ENCODE data around the gene ITPK1.

ITPK1 gene

DNA sequence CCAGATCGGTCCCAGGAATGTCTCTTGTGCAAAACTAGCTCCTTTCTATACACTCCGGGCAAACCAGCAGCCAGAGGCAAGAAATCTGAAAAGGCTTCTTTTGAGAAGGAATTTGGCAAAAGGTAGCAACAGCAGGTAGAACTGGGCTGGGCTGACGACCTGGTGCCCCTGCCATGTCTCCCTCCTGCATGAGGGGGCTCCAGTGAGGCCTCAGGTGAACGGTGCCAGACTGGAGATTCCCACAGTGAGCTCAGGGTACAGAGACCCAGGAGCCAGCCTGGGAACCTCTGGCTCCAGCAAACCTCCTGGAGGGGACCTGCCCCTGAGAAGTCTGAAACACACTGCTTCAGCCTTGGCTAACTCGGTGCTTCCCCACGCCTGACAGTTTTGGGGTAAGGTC is 10.8 kb downstream of the ITPK1 start:
- Histone ChIP-seq H3K9me3 (ENCODE audit: control insufficient read depth, insufficient read depth, low read depth, low read length) (no peaks in the 10 kb centered on the region), H3K4me1 (ENCODE audit: control insufficient read depth, insufficient read depth, low read length) (peaks cover 3% of the 10 kb centered on the region; the same call in 1 of the 2 replicates), H3K27ac (ENCODE audit: extremely low read depth, low read depth, low read length) (no peak overlapping the region), H3K36me3 (ENCODE audit: control insufficient read depth in 2 of 2, insufficient read depth in 1 of 2, low read length in 2 of 2) (no peaks in the 10 kb centered on the region), H3K4me3 (ENCODE audit: low read depth, low read length) (no peak overlapping the region)
- ChIA-PET POLR2A (interaction anchor here (0.6 to 1.1 kb wide), 2 partner anchors 8 to 9 kb away, joined by 3 to 6 read pairs; no protein-coding TSS in a partner anchor), CTCF (interaction anchor here (0.6 to 2.5 kb wide), 5 partner anchors 9 to 68 kb away, joined by 3 to 21 read pairs (median 5); no protein-coding TSS in a partner anchor)
- TF ChIP-seq ZNF302 (tag by site-specific recombination; IDR thresholded peaks at IDR 0.05; ENCODE audit: low read depth) (no peak), ZIC2 (tag by site-specific recombination; IDR thresholded peaks at IDR 0.05) (0 out of 2 replicates have a peak, but pooled peaks have one; percentile 15)

DNA sequence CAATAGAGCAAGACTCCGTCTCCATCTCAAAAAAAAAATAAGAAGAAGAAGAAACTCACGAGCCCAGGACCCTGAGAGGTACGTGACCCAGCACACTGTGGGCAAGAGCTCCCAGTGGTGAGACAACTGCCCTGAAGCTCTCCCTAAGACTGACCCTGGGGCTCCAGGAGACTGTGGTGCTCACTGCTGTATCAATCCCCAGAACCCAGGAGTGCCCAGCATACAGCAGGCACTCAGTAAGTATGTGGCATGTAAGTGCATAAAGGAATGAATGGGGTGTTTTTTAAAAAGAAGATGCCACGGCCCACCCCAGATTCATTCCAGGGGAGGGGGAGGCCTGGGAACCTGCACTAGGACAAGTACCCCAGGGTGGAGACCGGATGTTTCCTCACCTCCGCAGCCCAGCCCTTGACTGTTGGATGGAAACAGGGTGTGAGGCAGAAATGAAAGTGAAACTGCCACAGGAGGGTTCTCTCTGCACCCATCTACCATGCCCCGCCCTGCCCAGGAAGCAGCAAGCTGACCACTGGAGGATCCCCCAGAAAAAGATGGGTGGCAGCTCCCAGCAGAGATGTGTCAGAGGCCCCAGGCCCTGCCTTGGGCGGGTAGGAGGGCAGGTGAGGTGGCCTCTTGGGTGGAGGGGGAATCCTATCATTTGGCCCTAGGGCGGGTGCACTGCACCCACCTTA is 12.2 kb downstream of the ITPK1 start:
- Histone ChIP-seq H3K27ac (ENCODE audit: extremely low read depth, low read depth, low read length) (no peak overlapping the region), H3K9me3 (ENCODE audit: control insufficient read depth, insufficient read depth, low read depth, low read length) (no peaks in the 10 kb centered on the region), H3K4me1 (ENCODE audit: control insufficient read depth, insufficient read depth, low read length) (peaks cover 3% of the 10 kb centered on the region; the same call in 1 of the 2 replicates), H3K36me3 (ENCODE audit: control insufficient read depth in 2 of 2, insufficient read depth in 1 of 2, low read length in 2 of 2) (no peaks in the 10 kb centered on the region), H3K4me3 (ENCODE audit: low read depth, low read length) (no peak overlapping the region)
- ChIA-PET POLR2A (interaction anchor here (1.1 kb wide), 1 partner anchor 10 kb away, joined by 6 read pairs; no protein-coding TSS in a partner anchor), CTCF (interaction anchor here (0.6 to 2.7 kb wide), 4 partner anchors 10 to 199 kb away, joined by 3 to 21 read pairs (median 10); no protein-coding TSS in a partner anchor)
- peak; percentile 74 for TF ChIP-seq KLF1 (tag by site-specific recombination; IDR thresholded peaks at IDR 0.05)
- TF ChIP-seq ZFP37 (tag by site-specific recombination; IDR thresholded peaks at IDR 0.05) = no peak
- TF ChIP-seq, protein P1, sequence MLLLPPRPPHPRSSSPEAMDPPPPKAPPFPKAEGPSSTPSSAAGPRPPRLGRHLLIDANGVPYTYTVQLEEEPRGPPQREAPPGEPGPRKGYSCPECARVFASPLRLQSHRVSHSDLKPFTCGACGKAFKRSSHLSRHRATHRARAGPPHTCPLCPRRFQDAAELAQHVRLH (tag by site-specific recombination; IDR thresholded peaks at IDR 0.05) = no peak
- no peak for TF ChIP-seq ZNF843 (tag by site-specific recombination; IDR thresholded peaks at IDR 0.05)
- TF ChIP-seq ZBTB21 (tag by site-specific recombination; IDR thresholded peaks at IDR 0.05) = no peak
- TF ChIP-seq ZNF274 (IDR thresholded peaks at IDR 0.05; ENCODE audit: low read length) = no peak
- TF ChIP-seq ZNF274 (tag by site-specific recombination; IDR thresholded peaks at IDR 0.05; ENCODE audit: borderline replicate concordance) = no peak

DNA sequence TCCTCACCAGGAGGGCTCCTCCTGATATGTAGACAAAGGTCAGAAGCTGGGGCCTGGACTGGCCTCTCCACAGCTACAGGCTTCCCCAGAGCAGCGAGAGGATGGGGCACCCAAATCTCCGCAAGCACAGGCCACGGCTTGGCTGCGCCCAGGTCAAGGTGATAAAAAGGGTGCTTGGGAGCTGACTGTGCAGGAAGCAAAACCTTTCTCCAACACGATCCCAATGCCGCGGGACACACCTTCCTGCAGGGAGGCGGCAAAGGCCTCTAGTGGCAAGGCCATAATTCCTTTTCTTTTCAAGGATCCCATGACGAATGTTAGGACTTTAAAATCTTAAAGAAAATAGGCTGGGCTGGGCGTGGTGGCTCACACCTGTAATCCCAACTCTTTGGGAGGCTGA is 13.6 kb downstream of the ITPK1 start:
- TF ChIP-seq ZNF501 (tag by site-specific recombination; IDR thresholded peaks at IDR 0.05) = no peak
- no peak for TF ChIP-seq ZBTB20 (tag by site-specific recombination; IDR thresholded peaks at IDR 0.05)
- no peak for TF ChIP-seq ZNF76 (tag by site-specific recombination; IDR thresholded peaks at IDR 0.05; ENCODE audit: borderline replicate concordance, low read depth)
- TF ChIP-seq ZNF239 (tag by site-specific recombination; IDR thresholded peaks at IDR 0.05) = no peak
- no peak for TF ChIP-seq ZNF530 (tag by site-specific recombination; IDR thresholded peaks at IDR 0.05; ENCODE audit: low read depth)
- TF ChIP-seq ZIC2 (tag by site-specific recombination; IDR thresholded peaks at IDR 0.05) = no peak
- no peak for TF ChIP-seq ZNF133 (tag by site-specific recombination; IDR thresholded peaks at IDR 0.05)
- no peak for TF ChIP-seq OSR2 (tag by site-specific recombination; IDR thresholded peaks at IDR 0.05)
- TF ChIP-seq TCF7L2 (IDR thresholded peaks at IDR 0.05; ENCODE audit: borderline replicate concordance, low read depth, low read length) = no peak
- no peak for TF ChIP-seq ZNF391 (tag by site-specific recombination; IDR thresholded peaks at IDR 0.05; ENCODE audit: borderline replicate concordance, low read depth)
- TF ChIP-seq, protein P2, sequence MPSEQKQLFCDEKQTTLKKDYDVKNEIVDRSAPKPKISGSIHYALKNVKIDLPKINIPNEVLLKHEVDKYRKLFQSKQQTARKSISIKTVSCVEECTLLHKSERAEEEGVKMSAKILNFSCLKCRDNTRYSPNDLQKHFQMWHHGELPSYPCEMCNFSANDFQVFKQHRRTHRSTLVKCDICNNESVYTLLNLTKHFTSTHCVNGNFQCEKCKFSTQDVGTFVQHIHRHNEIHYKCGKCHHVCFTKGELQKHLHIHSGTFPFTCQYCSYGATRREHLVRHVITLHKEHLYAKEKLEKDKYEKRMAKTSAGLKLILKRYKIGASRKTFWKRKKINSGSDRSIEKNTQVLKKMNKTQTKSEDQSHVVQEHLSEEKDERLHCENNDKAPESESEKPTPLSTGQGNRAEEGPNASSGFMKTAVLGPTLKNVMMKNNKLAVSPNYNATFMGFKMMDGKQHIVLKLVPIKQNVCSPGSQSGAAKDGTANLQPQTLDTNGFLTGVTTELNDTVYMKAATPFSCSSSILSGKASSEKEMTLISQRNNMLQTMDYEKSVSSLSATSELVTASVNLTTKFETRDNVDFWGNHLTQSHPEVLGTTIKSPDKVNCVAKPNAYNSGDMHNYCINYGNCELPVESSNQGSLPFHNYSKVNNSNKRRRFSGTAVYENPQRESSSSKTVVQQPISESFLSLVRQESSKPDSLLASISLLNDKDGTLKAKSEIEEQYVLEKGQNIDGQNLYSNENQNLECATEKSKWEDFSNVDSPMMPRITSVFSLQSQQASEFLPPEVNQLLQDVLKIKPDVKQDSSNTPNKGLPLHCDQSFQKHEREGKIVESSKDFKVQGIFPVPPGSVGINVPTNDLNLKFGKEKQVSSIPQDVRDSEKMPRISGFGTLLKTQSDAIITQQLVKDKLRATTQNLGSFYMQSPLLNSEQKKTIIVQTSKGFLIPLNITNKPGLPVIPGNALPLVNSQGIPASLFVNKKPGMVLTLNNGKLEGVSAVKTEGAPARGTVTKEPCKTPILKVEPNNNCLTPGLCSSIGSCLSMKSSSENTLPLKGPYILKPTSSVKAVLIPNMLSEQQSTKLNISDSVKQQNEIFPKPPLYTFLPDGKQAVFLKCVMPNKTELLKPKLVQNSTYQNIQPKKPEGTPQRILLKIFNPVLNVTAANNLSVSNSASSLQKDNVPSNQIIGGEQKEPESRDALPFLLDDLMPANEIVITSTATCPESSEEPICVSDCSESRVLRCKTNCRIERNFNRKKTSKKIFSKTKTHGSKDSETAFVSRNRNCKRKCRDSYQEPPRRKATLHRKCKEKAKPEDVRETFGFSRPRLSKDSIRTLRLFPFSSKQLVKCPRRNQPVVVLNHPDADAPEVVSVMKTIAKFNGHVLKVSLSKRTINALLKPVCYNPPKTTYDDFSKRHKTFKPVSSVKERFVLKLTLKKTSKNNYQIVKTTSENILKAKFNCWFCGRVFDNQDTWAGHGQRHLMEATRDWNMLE (tag by site-specific recombination; conservative IDR thresholded peaks at IDR 0.05; ENCODE audit: low read depth) = no peak
- Histone ChIP-seq H3K36me3 (ENCODE audit: control insufficient read depth in 2 of 2, insufficient read depth in 1 of 2, low read length in 2 of 2) (no peaks in the 10 kb centered on the region), H3K27ac (ENCODE audit: extremely low read depth, low read depth, low read length) (no peak overlapping the region), H3K9me3 (ENCODE audit: control insufficient read depth, insufficient read depth, low read depth, low read length) (no peaks in the 10 kb centered on the region), H3K4me1 (ENCODE audit: control insufficient read depth, insufficient read depth, low read length) (peaks cover 3% of the 10 kb centered on the region; the same call in 1 of the 2 replicates), H3K4me3 (ENCODE audit: low read depth, low read length) (no peak overlapping the region)
- CTCF ChIA-PET = interaction anchor here (2.7 kb wide), 1 partner anchor 11 kb away, joined by 17 read pairs; no protein-coding TSS in a partner anchor
- POLR2A ChIA-PET = interaction anchor here (1.0 kb wide), 1 partner anchor 13 kb away, joined by 3 read pairs; no protein-coding TSS in a partner anchor
